ENCODE results near the gene GPN1.

Gene GPN1

GRCh38 chr2:27628767-27629709 is at the start of gene GPN1, which contains the start of gene CCDC121:
Gene GPN1 (plus strand): TSS chr2:27629050. CDS start chr2:27629059, 9 bp downstream.
Gene CCDC121 (minus strand): TSS chr2:27629012. CDS start chr2:27627799, 1,213 bp downstream.
- DNase-seq (ENCODE audit: low read depth, low spot score): peak; percentile 63
- whole genome bisulfite sequencing (ENCODE audit: insufficient coverage, insufficient read length): no CpG with 5 or more reads among the region's 44 CpGs
- Histone ChIP-seq H3K27ac (ENCODE audit: low read length) (no peak within 1 kb of the TSS), H3K4me1 (ENCODE audit: control insufficient read depth, insufficient read depth, low read length) (no peaks in the 10 kb centered on the region; the same call in 1 of the 2 replicates), H3K27me3 (ENCODE audit: control insufficient read depth, insufficient read depth, low read length) (no peaks in the 10 kb centered on the region), H3K36me3 (ENCODE audit: control insufficient read depth, insufficient read depth, low read length) (no peaks in the 10 kb centered on the region; the same call in 1 of the 2 replicates), H3K4me3 (ENCODE audit: low read length) (peak within 1 kb of the TSS; percentile 93), H3K9me3 (ENCODE audit: control insufficient read depth, insufficient read depth, low read length) (no peaks in the 10 kb centered on the region)

- Histone ChIP-seq H3K4me1 (ENCODE audit: control insufficient read depth, insufficient read depth, low read length) (no peaks in the 10 kb centered on the region), H3K27ac (ENCODE audit: low read length) (no peak overlapping the region), H3K27me3 (ENCODE audit: control insufficient read depth, insufficient read depth, low read length) (no peaks in the 10 kb centered on the region), H3K9me3 (ENCODE audit: control insufficient read depth, insufficient read depth, low read length) (no peaks in the 10 kb centered on the region), H3K4me3 (ENCODE audit: low read length) (no peak overlapping the region), H3K36me3 (ENCODE audit: control insufficient read depth, insufficient read depth, low read length) (no peaks in the 10 kb centered on the region)
- no CpG with 5 or more reads among the region's 19 CpGs for WGBS (ENCODE audit: insufficient coverage, insufficient read length)
- no peak for DNase-seq (ENCODE audit: low read depth, low spot score)
These were observed 47.3 kb upstream of the GPN1 start for GRCh38 chr2:27581417-27582128.

- Histone ChIP-seq H3K27me3 (ENCODE audit: control insufficient read depth, insufficient read depth, low read length) (no peaks in the 10 kb centered on the region), H3K27ac (ENCODE audit: low read length) (no peak overlapping the region), H3K4me3 (ENCODE audit: low read length) (no peak overlapping the region; the same call in 1 of the 2 replicates), H3K9me3 (ENCODE audit: control insufficient read depth, insufficient read depth, low read length) (no peaks in the 10 kb centered on the region), H3K4me1 (ENCODE audit: control insufficient read depth, insufficient read depth, low read length) (no peaks in the 10 kb centered on the region), H3K36me3 (ENCODE audit: control insufficient read depth, insufficient read depth, low read length) (no peaks in the 10 kb centered on the region)
- WGBS (ENCODE audit: insufficient coverage, insufficient read length): no CpG with 5 or more reads among the region's 16 CpGs
- DNase-seq (ENCODE audit: low read depth, low spot score): no peak
These were observed 46.6 kb upstream of the GPN1 start for GRCh38 chr2:27582129-27582694.

GRCh38 chr2:27582695-27583389 is 46.0 kb upstream of the GPN1 start, which contains the start of gene ZNF512:
Gene ZNF512 (plus strand): TSS chr2:27583042. CDS start chr2:27583113, 71 bp downstream.
- Histone ChIP-seq H3K4me1 (ENCODE audit: control insufficient read depth, insufficient read depth, low read length) (no peaks in the 10 kb centered on the region), H3K4me3 (ENCODE audit: low read length) (peak within 1 kb of the TSS; percentile 91), H3K9me3 (ENCODE audit: control insufficient read depth, insufficient read depth, low read length) (no peaks in the 10 kb centered on the region), H3K27ac (ENCODE audit: low read length) (no peak within 1 kb of the TSS), H3K27me3 (ENCODE audit: control insufficient read depth, insufficient read depth, low read length) (no peaks in the 10 kb centered on the region), H3K36me3 (ENCODE audit: control insufficient read depth, insufficient read depth, low read length) (no peaks in the 10 kb centered on the region)
- DNase-seq (ENCODE audit: low read depth, low spot score): peak; percentile 89
- WGBS (ENCODE audit: insufficient coverage, insufficient read length): no CpG with 5 or more reads among the region's 38 CpGs

- no peak overlapping the region for H3K27ac ChIP-seq (ENCODE audit: low read length)
- no CpG with 5 or more reads among the region's 12 CpGs for WGBS (ENCODE audit: insufficient coverage, insufficient read length)
- no peak for DNase-seq (ENCODE audit: low read depth, low spot score)
- H3K27me3 ChIP-seq (ENCODE audit: control insufficient read depth, insufficient read depth, low read length): no peaks in the 10 kb centered on the region
- H3K9me3 ChIP-seq (ENCODE audit: control insufficient read depth, insufficient read depth, low read length): no peaks in the 10 kb centered on the region
- H3K4me3 ChIP-seq (ENCODE audit: low read length): peak overlapping the region; percentile 91; the same call in 1 of the 2 replicates
- no peaks in the 10 kb centered on the region for H3K36me3 ChIP-seq (ENCODE audit: control insufficient read depth, insufficient read depth, low read length)
- no peaks in the 10 kb centered on the region for H3K4me1 ChIP-seq (ENCODE audit: control insufficient read depth, insufficient read depth, low read length)
These were observed 45.4 kb upstream of the GPN1 start for GRCh38 chr2:27583390-27583915.

- H3K27me3 ChIP-seq (ENCODE audit: control insufficient read depth, insufficient read depth, low read length): no peaks in the 10 kb centered on the region
- H3K4me3 ChIP-seq (ENCODE audit: low read length): no peak overlapping the region
- H3K36me3 ChIP-seq (ENCODE audit: control insufficient read depth, insufficient read depth, low read length): no peaks in the 10 kb centered on the region
- H3K27ac ChIP-seq (ENCODE audit: low read length): no peak overlapping the region
- 100% methylated on average over 2 of the region's 3 CpGs for whole genome bisulfite sequencing (ENCODE audit: insufficient coverage, insufficient read length)
- no peak for DNase-seq (ENCODE audit: low read depth, low spot score)
- H3K9me3 ChIP-seq (ENCODE audit: control insufficient read depth, insufficient read depth, low read length): no peaks in the 10 kb centered on the region
- H3K4me1 ChIP-seq (ENCODE audit: control insufficient read depth, insufficient read depth, low read length): no peaks in the 10 kb centered on the region
These were observed 44.3 kb upstream of the GPN1 start for GRCh38 chr2:27584597-27584996.

GRCh38 chr2:27587025-27587424 is 41.8 kb upstream of the GPN1 start:
- H3K4me1 ChIP-seq (ENCODE audit: control insufficient read depth, insufficient read depth, low read length): no peaks in the 10 kb centered on the region
- no peaks in the 10 kb centered on the region for H3K9me3 ChIP-seq (ENCODE audit: control insufficient read depth, insufficient read depth, low read length)
- WGBS (ENCODE audit: insufficient coverage, insufficient read length): no CpG with 5 or more reads among the region's 2 CpGs
- H3K36me3 ChIP-seq (ENCODE audit: control insufficient read depth, insufficient read depth, low read length): no peaks in the 10 kb centered on the region
- no peak overlapping the region for H3K27ac ChIP-seq (ENCODE audit: low read length)
- H3K27me3 ChIP-seq (ENCODE audit: control insufficient read depth, insufficient read depth, low read length): no peaks in the 10 kb centered on the region
- DNase-seq (ENCODE audit: low read depth, low spot score): no peak
- H3K4me3 ChIP-seq (ENCODE audit: low read length): no peak overlapping the region

GRCh38 chr2:27588308-27588707 is 40.5 kb upstream of the GPN1 start:
- DNase-seq (ENCODE audit: low read depth, low spot score): no peak
- Histone ChIP-seq H3K27me3 (ENCODE audit: control insufficient read depth, insufficient read depth, low read length) (no peaks in the 10 kb centered on the region), H3K4me1 (ENCODE audit: control insufficient read depth, insufficient read depth, low read length) (no peaks in the 10 kb centered on the region), H3K4me3 (ENCODE audit: low read length) (no peak overlapping the region), H3K36me3 (ENCODE audit: control insufficient read depth, insufficient read depth, low read length) (no peaks in the 10 kb centered on the region; the same call in 1 of the 2 replicates), H3K27ac (ENCODE audit: low read length) (no peak overlapping the region), H3K9me3 (ENCODE audit: control insufficient read depth, insufficient read depth, low read length) (peaks cover under 1% of the 10 kb centered on the region)
- no CpG with 5 or more reads among the region's 2 CpGs for WGBS (ENCODE audit: insufficient coverage, insufficient read length)

- Histone ChIP-seq H3K27ac (ENCODE audit: low read length) (no peak overlapping the region), H3K4me1 (ENCODE audit: control insufficient read depth, insufficient read depth, low read length) (no peaks in the 10 kb centered on the region), H3K27me3 (ENCODE audit: control insufficient read depth, insufficient read depth, low read length) (no peaks in the 10 kb centered on the region), H3K36me3 (ENCODE audit: control insufficient read depth, insufficient read depth, low read length) (no peaks in the 10 kb centered on the region; the same call in 1 of the 2 replicates), H3K9me3 (ENCODE audit: control insufficient read depth, insufficient read depth, low read length) (peaks cover 2% of the 10 kb centered on the region), H3K4me3 (ENCODE audit: low read length) (no peak overlapping the region)
- no CpG with 5 or more reads among the region's 3 CpGs for WGBS (ENCODE audit: insufficient coverage, insufficient read length)
- no peak for DNase-seq (ENCODE audit: low read depth, low spot score)
These were observed 37.1 kb upstream of the GPN1 start for GRCh38 chr2:27591745-27592144.

All from iPS DF 6.9 (cell line).